ENCODE data around the gene TH. TPM values are rescaled to one million over a fixed set of nuclear protein-coding genes. Genes with fewer than 3 reads are reported as not detected.

TH gene
- total and polyA plus RNA-seq, 2 experiments from 2014 or later = 0.34 TPM; not detected in 1

DNA sequence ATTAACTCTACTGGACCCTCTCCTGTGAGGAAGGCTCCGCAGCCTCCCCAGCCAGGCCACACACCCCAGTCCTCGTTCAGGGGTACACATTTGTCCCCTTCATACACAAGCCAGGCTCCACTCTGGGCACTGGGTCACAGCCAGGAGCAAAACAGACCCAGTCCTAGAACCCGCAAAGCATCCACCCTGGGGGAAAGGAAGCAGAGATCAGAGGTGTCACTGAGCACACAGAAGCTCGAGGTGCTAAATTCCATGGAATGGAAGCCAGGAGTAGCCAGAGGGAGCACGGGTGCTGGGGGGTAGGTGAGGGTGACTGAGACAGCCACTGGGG is 43.6 kb upstream of the TH start:
- Histone ChIP-seq H3K4me2 (no peak overlapping the region), H3K4me1 (ENCODE audit: insufficient read depth) (peaks cover 10% of the 10 kb centered on the region; the same call in 1 of the 2 replicates), H3K79me2 (replicated peaks; ENCODE audit: insufficient read depth) (no peaks in the 10 kb centered on the region), H3K27ac (ENCODE audit: low read depth) (no peak overlapping the region), H3K4me3 (no peak overlapping the region), H4K20me1 (replicated peaks; ENCODE audit: insufficient read depth) (no peaks in the 10 kb centered on the region), H3K36me3 (ENCODE audit: insufficient read depth) (no peaks in the 10 kb centered on the region), H3K27me3 (ENCODE audit: insufficient read depth) (no peaks in the 10 kb centered on the region), H2AFZ (no peak overlapping the region), H3K9me2 (ENCODE audit: insufficient read depth) (no peaks in the 10 kb centered on the region), H3F3A (replicated peaks; ENCODE audit: low read depth) (no peaks in the 10 kb centered on the region)
- Mint-ChIP-seq H3K9me3 (peaks cover 2% of the 10 kb centered on the region; the same call in 2 of the 3 replicates), H3K4me3 (no peak overlapping the region), H3K27me3 (ENCODE audit: insufficient read depth, low read depth, poor library complexity) (peaks cover 27% of the 10 kb centered on the region), H3K27ac (no peak overlapping the region), H3K4me1 (peaks cover 32% of the 10 kb centered on the region), H3K36me3 (ENCODE audit: low read depth) (no peaks in the 10 kb centered on the region)
- no peak for DNase-seq (ENCODE audit: low spot score)
- ATAC-seq = no peak
- TF ChIP-seq NANOG (IDR thresholded peaks at IDR 0.05; ENCODE audit: borderline replicate concordance) (no peak), ZNF331 (CRISPR knock-in tag; IDR thresholded peaks at IDR 0.05; ENCODE audit: low read depth) (no peak), JUNB (IDR thresholded peaks at IDR 0.05; ENCODE audit: unreplicated experiment) (no peak), EZH2phosphoT487 (IDR thresholded peaks at IDR 0.05; ENCODE audit: unreplicated experiment) (no peak), STAT1 (IDR thresholded peaks at IDR 0.05; ENCODE audit: unreplicated experiment) (no peak), ZNF114 (CRISPR knock-in tag; IDR thresholded peaks at IDR 0.05) (no peak), EZH2 (IDR thresholded peaks at IDR 0.05; ENCODE audit: low read depth, unreplicated experiment) (no peak)
- TF ChIP-seq, protein P1, sequence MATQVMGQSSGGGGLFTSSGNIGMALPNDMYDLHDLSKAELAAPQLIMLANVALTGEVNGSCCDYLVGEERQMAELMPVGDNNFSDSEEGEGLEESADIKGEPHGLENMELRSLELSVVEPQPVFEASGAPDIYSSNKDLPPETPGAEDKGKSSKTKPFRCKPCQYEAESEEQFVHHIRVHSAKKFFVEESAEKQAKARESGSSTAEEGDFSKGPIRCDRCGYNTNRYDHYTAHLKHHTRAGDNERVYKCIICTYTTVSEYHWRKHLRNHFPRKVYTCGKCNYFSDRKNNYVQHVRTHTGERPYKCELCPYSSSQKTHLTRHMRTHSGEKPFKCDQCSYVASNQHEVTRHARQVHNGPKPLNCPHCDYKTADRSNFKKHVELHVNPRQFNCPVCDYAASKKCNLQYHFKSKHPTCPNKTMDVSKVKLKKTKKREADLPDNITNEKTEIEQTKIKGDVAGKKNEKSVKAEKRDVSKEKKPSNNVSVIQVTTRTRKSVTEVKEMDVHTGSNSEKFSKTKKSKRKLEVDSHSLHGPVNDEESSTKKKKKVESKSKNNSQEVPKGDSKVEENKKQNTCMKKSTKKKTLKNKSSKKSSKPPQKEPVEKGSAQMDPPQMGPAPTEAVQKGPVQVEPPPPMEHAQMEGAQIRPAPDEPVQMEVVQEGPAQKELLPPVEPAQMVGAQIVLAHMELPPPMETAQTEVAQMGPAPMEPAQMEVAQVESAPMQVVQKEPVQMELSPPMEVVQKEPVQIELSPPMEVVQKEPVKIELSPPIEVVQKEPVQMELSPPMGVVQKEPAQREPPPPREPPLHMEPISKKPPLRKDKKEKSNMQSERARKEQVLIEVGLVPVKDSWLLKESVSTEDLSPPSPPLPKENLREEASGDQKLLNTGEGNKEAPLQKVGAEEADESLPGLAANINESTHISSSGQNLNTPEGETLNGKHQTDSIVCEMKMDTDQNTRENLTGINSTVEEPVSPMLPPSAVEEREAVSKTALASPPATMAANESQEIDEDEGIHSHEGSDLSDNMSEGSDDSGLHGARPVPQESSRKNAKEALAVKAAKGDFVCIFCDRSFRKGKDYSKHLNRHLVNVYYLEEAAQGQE (IDR thresholded peaks at IDR 0.05; ENCODE audit: unreplicated experiment) = no peak
- TF ChIP-seq, protein P2, sequence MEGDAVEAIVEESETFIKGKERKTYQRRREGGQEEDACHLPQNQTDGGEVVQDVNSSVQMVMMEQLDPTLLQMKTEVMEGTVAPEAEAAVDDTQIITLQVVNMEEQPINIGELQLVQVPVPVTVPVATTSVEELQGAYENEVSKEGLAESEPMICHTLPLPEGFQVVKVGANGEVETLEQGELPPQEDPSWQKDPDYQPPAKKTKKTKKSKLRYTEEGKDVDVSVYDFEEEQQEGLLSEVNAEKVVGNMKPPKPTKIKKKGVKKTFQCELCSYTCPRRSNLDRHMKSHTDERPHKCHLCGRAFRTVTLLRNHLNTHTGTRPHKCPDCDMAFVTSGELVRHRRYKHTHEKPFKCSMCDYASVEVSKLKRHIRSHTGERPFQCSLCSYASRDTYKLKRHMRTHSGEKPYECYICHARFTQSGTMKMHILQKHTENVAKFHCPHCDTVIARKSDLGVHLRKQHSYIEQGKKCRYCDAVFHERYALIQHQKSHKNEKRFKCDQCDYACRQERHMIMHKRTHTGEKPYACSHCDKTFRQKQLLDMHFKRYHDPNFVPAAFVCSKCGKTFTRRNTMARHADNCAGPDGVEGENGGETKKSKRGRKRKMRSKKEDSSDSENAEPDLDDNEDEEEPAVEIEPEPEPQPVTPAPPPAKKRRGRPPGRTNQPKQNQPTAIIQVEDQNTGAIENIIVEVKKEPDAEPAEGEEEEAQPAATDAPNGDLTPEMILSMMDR (conservative IDR thresholded peaks at IDR 0.05; ENCODE audit: low read depth in 2 of 2) = no peak
- TF ChIP-seq, protein P3, sequence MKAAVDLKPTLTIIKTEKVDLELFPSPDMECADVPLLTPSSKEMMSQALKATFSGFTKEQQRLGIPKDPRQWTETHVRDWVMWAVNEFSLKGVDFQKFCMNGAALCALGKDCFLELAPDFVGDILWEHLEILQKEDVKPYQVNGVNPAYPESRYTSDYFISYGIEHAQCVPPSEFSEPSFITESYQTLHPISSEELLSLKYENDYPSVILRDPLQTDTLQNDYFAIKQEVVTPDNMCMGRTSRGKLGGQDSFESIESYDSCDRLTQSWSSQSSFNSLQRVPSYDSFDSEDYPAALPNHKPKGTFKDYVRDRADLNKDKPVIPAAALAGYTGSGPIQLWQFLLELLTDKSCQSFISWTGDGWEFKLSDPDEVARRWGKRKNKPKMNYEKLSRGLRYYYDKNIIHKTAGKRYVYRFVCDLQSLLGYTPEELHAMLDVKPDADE (IDR thresholded peaks at IDR 0.05) = no peak
- TF ChIP-seq, protein P4, sequence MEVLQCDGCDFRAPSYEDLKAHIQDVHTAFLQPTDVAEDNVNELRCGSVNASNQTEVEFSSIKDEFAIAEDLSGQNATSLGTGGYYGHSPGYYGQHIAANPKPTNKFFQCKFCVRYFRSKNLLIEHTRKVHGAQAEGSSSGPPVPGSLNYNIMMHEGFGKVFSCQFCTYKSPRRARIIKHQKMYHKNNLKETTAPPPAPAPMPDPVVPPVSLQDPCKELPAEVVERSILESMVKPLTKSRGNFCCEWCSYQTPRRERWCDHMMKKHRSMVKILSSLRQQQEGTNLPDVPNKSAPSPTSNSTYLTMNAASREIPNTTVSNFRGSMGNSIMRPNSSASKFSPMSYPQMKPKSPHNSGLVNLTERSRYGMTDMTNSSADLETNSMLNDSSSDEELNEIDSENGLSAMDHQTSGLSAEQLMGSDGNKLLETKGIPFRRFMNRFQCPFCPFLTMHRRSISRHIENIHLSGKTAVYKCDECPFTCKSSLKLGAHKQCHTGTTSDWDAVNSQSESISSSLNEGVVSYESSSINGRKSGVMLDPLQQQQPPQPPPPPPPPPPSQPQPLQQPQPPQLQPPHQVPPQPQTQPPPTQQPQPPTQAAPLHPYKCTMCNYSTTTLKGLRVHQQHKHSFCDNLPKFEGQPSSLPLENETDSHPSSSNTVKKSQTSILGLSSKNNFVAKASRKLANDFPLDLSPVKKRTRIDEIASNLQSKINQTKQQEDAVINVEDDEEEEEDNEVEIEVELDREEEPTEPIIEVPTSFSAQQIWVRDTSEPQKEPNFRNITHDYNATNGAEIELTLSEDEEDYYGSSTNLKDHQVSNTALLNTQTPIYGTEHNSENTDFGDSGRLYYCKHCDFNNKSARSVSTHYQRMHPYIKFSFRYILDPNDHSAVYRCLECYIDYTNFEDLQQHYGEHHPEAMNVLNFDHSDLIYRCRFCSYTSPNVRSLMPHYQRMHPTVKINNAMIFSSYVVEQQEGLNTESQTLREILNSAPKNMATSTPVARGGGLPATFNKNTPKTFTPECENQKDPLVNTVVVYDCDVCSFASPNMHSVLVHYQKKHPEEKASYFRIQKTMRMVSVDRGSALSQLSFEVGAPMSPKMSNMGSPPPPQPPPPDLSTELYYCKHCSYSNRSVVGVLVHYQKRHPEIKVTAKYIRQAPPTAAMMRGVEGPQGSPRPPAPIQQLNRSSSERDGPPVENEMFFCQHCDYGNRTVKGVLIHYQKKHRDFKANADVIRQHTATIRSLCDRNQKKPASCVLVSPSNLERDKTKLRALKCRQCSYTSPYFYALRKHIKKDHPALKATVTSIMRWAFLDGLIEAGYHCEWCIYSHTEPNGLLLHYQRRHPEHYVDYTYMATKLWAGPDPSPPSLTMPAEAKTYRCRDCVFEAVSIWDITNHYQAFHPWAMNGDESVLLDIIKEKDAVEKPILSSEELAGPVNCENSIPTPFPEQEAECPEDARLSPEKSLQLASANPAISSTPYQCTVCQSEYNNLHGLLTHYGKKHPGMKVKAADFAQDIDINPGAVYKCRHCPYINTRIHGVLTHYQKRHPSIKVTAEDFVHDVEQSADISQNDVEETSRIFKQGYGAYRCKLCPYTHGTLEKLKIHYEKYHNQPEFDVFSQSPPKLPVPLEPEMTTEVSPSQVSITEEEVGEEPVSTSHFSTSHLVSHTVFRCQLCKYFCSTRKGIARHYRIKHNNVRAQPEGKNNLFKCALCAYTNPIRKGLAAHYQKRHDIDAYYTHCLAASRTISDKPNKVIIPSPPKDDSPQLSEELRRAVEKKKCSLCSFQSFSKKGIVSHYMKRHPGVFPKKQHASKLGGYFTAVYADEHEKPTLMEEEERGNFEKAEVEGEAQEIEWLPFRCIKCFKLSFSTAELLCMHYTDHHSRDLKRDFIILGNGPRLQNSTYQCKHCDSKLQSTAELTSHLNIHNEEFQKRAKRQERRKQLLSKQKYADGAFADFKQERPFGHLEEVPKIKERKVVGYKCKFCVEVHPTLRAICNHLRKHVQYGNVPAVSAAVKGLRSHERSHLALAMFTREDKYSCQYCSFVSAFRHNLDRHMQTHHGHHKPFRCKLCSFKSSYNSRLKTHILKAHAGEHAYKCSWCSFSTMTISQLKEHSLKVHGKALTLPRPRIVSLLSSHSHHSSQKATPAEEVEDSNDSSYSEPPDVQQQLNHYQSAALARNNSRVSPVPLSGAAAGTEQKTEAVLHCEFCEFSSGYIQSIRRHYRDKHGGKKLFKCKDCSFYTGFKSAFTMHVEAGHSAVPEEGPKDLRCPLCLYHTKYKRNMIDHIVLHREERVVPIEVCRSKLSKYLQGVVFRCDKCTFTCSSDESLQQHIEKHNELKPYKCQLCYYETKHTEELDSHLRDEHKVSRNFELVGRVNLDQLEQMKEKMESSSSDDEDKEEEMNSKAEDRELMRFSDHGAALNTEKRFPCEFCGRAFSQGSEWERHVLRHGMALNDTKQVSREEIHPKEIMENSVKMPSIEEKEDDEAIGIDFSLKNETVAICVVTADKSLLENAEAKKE (CRISPR knock-in tag; IDR thresholded peaks at IDR 0.05) = no peak

Measured in GM23338 (cell line).